Caki2 (cell line): ENCODE data around the gene GRIK3. TPM values are rescaled to one million over a fixed set of nuclear protein-coding genes. Genes with fewer than 3 reads are reported as not detected.

Experiments
- DNase-seq: peaks from one replicate; pipeline ENCODE4 v3.0.0-alpha.2; 2015; ENCODE audit warnings: low read depth
- in situ Hi-C: cut with HindIII; loops from 2 replicates; pipeline ENCODE4 v1.10.0; 2016; ENCODE audit warnings: low sequenced_read_pairs, low pct_unique_long_range_greater_than_20kb, mixed read lengths
- total RNA-seq: library from RNA; depleted of rRNA; stranded (reverse); fragments of >200 nt; shearing (Covaris generic); gene quantifications from 2 replicates; pipeline ENCODE4 v1.2.3, GENCODE V29; 2014; ENCODE audit warnings: low replicate concordance

The GRIK3 gene
- total RNA-seq, 1 experiment from 2014 or later, result not detected

GRCh38 chr1:36835696-36836095 is 198.6 kb downstream of the GRIK3 start:
- in situ Hi-C loops, result no loop called here

GRCh38 chr1:36835017-36835695 is 199.2 kb downstream of the GRIK3 start:
- in situ Hi-C loops, result no loop called here
- DNase-seq, result no peak

More at GRCh38 chr1:36835696-36836095, 198.6 kb downstream of the GRIK3 start:
- no peak for DNase-seq

GRCh38 chr1:36834586-36834985 is 199.7 kb downstream of the GRIK3 start:
- in situ Hi-C loops, result no loop called here
- no peak for DNase-seq

GRCh38 chr1:36831186-36831810 is 203.0 kb downstream of the GRIK3 start:
- in situ Hi-C loops, result no loop called here
- DNase-seq, result no peak

- DNase-seq, result no peak
- in situ Hi-C loops, result no loop called here
Measured at GRCh38 chr1:36829961-36830360, 204.4 kb downstream of the GRIK3 start.

GRCh38 chr1:36829066-36829465 is 205.2 kb downstream of the GRIK3 start:
- DNase-seq, result no peak
- in situ Hi-C loops, result no loop called here

- DNase-seq, result no peak
- in situ Hi-C loops, result no loop called here
Measured at GRCh38 chr1:36825226-36825625, 209.1 kb downstream of the GRIK3 start.

- in situ Hi-C loops, result no loop called here
Measured at GRCh38 chr1:36824390-36824861, 209.9 kb downstream of the GRIK3 start.

GRCh38 chr1:36822648-36823047 is 211.7 kb downstream of the GRIK3 start:
- in situ Hi-C loops, result no loop called here
- no peak for DNase-seq

More at GRCh38 chr1:36824390-36824861, 209.9 kb downstream of the GRIK3 start:
- DNase-seq, result no peak

- in situ Hi-C loops, result no loop called here
- no peak for DNase-seq
Measured at GRCh38 chr1:36821386-36821785, 212.9 kb downstream of the GRIK3 start.

- DNase-seq, result no peak
- in situ Hi-C loops, result no loop called here
Measured at GRCh38 chr1:36818771-36819170, 215.5 kb downstream of the GRIK3 start.

GRCh38 chr1:36816348-36816747 is 218.0 kb downstream of the GRIK3 start:
- in situ Hi-C loops, result no loop called here
- no peak for DNase-seq

- no peak for DNase-seq
- in situ Hi-C loops, result no loop called here
Measured at GRCh38 chr1:36814774-36815173, 219.5 kb downstream of the GRIK3 start.

GRCh38 chr1:36814083-36814482 is 220.2 kb downstream of the GRIK3 start:
- in situ Hi-C loops, result no loop called here
- DNase-seq, result no peak

- in situ Hi-C loops, result no loop called here
- DNase-seq, result no peak
Measured at GRCh38 chr1:36807262-36807661, 227.1 kb downstream of the GRIK3 start.

GRCh38 chr1:36805979-36806640 is 228.2 kb downstream of the GRIK3 start:
- no peak for DNase-seq
- in situ Hi-C loops, result no loop called here

GRCh38 chr1:36804669-36805314 is 229.5 kb downstream of the GRIK3 start:
- in situ Hi-C loops, result no loop called here
- DNase-seq, result no peak

- DNase-seq, result no peak
- in situ Hi-C loops, result no loop called here
Measured at GRCh38 chr1:36803868-36804570, 230.3 kb downstream of the GRIK3 start.
